BJ (cell line): ENCODE results near the gene PTPRU. TPM values are rescaled to one million over a fixed set of nuclear protein-coding genes. Genes with fewer than 3 reads are reported as not detected.

ENCODE experiments used
- CTCF ChIA-PET: fragments of 350-600 bp; formaldehyde crosslinking; extraction: SDS; loops from one replicate; lab custom pipeline; 2021; ENCODE audit warnings: antibody characterized with exemption, inconsistent platforms; lab: Yijun Ruan, JAX
- POLR2A ChIA-PET: fragments of 300-600 bp; sonication (Branson Sonifier 250); formaldehyde crosslinking; extraction: SDS; loops from one replicate; lab custom pipeline; 2021; ENCODE audit warnings: antibody characterized with exemption; lab: Charles Lee
- DNase-seq: peaks from one replicate; pipeline ENCODE4 v3.0.0-alpha.2; 2011; ENCODE audit warnings: low read depth
- H3K27me3 ChIP-seq: 2 replicates; pipeline ENCODE4 v1.6.0; 2011; ENCODE audit warnings: low read length; ENCODE audit not compliant: control insufficient read depth, insufficient read depth
- H3K36me3 ChIP-seq: 2 replicates; pipeline ENCODE4 v1.5.1; 2011; ENCODE audit warnings: low read length; ENCODE audit not compliant: control insufficient read depth, insufficient read depth
- H3K4me3 ChIP-seq: 2 replicates; pipeline ENCODE4 v1.5.1; 2011; ENCODE audit warnings: low read depth, mild to moderate bottlenecking, control low read depth, low read length
- polyA plus RNA-seq: library from polyadenylated mRNA; depleted of rRNA; stranded (reverse); fragments of >200 nt; gene quantifications from 2 replicates; pipeline ENCODE4 v1.2.3, GENCODE V29; 2011
- TF ChIP-seq, protein P1 (sequence below): IDR thresholded peaks from 2 replicates; pipeline ENCODE4 v1.5.1; 2011; ENCODE audit warnings: low read depth, mild to moderate bottlenecking, control low read depth, inconsistent platforms, low read length, moderate library complexity; ENCODE audit not compliant: insufficient read depth

PTPRU gene
- polyA plus RNA-seq, 1 experiment: 19.8 TPM

DNA sequence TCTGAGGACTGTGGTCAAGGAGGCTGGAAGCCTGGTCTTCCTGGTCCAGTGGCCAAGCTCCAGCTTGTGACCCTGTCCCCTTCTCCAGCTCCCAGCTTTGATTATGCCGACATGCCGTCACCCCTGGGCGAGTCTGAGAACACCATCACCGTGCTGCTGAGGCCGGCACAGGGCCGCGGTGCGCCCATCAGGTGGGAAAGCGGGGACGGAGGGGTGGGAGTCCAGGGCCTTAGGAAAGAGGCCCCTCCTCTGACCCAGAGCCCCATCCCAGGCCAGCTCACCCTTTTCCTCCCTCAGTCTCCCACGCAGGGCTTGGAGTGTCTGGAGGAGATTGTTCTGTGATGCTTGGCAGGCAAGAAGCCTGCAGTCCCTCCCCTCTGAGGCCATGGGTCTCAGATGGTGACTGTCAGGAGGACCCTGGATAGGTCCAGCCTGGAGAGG, 43.6 kb downstream of the PTPRU start:
- TF ChIP-seq, protein P1, sequence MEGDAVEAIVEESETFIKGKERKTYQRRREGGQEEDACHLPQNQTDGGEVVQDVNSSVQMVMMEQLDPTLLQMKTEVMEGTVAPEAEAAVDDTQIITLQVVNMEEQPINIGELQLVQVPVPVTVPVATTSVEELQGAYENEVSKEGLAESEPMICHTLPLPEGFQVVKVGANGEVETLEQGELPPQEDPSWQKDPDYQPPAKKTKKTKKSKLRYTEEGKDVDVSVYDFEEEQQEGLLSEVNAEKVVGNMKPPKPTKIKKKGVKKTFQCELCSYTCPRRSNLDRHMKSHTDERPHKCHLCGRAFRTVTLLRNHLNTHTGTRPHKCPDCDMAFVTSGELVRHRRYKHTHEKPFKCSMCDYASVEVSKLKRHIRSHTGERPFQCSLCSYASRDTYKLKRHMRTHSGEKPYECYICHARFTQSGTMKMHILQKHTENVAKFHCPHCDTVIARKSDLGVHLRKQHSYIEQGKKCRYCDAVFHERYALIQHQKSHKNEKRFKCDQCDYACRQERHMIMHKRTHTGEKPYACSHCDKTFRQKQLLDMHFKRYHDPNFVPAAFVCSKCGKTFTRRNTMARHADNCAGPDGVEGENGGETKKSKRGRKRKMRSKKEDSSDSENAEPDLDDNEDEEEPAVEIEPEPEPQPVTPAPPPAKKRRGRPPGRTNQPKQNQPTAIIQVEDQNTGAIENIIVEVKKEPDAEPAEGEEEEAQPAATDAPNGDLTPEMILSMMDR: no peak
- POLR2A ChIA-PET: no interaction called here
- peaks cover 12% of the 10 kb centered on the region for H3K36me3 ChIP-seq
- DNase-seq: no peak
- CTCF ChIA-PET: interaction anchor here (0.7 kb wide), 1 partner anchor 274 kb away, joined by 4 read pairs; no protein-coding TSS in a partner anchor
- H3K27me3 ChIP-seq: no peaks in the 10 kb centered on the region
- no peak overlapping the region for H3K4me3 ChIP-seq

- TF ChIP-seq, protein P1: no peak
- no peak for DNase-seq
- ChIA-PET CTCF (no interaction called here), POLR2A (no interaction called here)
- Histone ChIP-seq H3K27me3 (no peaks in the 10 kb centered on the region), H3K4me3 (no peak overlapping the region), H3K36me3 (peaks cover 12% of the 10 kb centered on the region)
These were observed 44.2 kb downstream of the PTPRU start for GRCh38 chr1:29280409-29281131.

DNA sequence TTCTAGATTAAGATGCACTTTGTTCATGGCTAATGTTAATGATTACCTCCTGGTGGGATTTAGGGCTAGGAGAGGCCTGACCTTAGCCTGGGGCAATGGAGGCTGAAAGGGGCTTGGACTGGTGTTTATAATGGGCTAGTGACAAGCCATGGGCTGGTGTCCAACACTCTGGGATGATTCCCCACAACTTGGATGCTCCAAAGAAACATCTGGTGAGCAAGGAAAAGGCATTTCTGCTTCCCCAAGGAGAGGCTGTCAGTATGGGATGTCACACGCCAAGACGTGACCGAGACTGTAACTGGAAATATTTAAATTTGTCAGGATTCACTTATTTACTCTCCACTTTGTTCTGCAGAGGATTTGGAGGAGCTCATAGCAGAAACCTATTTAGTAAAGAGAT, 45.2 kb downstream of the PTPRU start:
- TF ChIP-seq, protein P1: no peak
- H3K4me3 ChIP-seq: no peak overlapping the region
- peaks cover 10% of the 10 kb centered on the region for H3K36me3 ChIP-seq
- DNase-seq: no peak
- CTCF ChIA-PET: interaction anchor here (1.3 kb wide), 1 partner anchor 22 kb away, joined by 3 read pairs; no protein-coding TSS in a partner anchor
- POLR2A ChIA-PET: no interaction called here
- no peaks in the 10 kb centered on the region for H3K27me3 ChIP-seq

GRCh38 chr1:29282135-29282923, 46.0 kb downstream of the PTPRU start:
- Histone ChIP-seq H3K36me3 (peaks cover 10% of the 10 kb centered on the region), H3K4me3 (no peak overlapping the region), H3K27me3 (no peaks in the 10 kb centered on the region)
- TF ChIP-seq, protein P1: no peak
- ChIA-PET CTCF (interaction anchor here (1.3 kb wide), 1 partner anchor 23 kb away, joined by 3 read pairs; no protein-coding TSS in a partner anchor), POLR2A (no interaction called here)
- no peak for DNase-seq
